HFF-Myc (cell line): ENCODE measurements around the gene TEKTIP1.
A peak's percentile ranks its signal among the peaks of the same experiment; 100 is the strongest.

Experiments
- DNase-seq: peaks from one replicate; pipeline ENCODE4 v3.0.0-alpha.2; 2011; ENCODE audit warnings: low read depth; ENCODE audit errors: extremely low read depth
- H3K4me3 ChIP-seq: replicated peaks from 2 replicates; pipeline ENCODE4 v1.5.1; 2011; ENCODE audit warnings: low read depth, mild to moderate bottlenecking, control low read depth, low read length
- TF ChIP-seq, protein P1 (sequence below): IDR thresholded peaks from 2 replicates; pipeline ENCODE4 v1.5.1; 2012; ENCODE audit warnings: mild to moderate bottlenecking, low read depth, low read length, control low read depth; ENCODE audit errors: missing control alignments

Gene TEKTIP1

DNA sequence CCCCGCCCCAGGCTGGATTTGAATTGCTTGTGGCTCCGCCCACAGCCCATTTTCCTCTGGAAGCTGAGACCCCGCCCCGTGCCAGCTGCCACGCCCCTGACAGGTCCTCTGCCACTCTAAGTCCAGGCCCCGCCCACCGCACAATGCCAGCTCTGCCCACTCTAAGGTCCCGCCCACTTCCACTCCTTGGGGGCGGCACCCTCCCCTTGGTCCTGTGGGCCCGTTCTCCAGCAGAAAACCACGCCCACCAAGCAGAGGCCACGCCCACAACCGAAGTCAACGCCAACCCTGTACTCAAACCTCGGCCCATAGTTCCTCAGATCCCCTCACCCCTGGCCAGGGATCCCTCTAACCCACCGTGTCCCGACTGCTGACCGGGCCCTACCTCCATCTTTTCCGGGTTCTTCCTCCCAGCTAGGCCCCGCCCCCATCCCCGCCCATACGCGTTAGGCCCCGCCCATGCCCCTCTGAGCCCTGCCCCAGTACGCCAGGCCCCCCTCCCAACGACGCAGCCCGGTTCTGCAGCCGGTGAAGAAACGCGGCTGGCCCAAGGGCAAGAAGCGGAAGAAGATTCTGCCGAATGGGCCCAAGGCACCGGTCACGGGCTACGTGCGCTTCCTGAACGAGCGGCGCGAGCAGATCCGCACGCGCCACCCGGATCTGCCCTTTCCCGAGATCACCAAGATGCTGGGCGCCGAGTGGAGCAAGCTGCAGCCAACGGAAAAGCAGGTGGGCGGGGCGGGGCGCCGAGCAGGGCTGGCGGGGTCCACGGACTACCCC is 35.1 kb downstream of the TEKTIP1 start:
- peak overlapping the region; percentile 67 for H3K4me3 ChIP-seq
- TF ChIP-seq, protein P1, sequence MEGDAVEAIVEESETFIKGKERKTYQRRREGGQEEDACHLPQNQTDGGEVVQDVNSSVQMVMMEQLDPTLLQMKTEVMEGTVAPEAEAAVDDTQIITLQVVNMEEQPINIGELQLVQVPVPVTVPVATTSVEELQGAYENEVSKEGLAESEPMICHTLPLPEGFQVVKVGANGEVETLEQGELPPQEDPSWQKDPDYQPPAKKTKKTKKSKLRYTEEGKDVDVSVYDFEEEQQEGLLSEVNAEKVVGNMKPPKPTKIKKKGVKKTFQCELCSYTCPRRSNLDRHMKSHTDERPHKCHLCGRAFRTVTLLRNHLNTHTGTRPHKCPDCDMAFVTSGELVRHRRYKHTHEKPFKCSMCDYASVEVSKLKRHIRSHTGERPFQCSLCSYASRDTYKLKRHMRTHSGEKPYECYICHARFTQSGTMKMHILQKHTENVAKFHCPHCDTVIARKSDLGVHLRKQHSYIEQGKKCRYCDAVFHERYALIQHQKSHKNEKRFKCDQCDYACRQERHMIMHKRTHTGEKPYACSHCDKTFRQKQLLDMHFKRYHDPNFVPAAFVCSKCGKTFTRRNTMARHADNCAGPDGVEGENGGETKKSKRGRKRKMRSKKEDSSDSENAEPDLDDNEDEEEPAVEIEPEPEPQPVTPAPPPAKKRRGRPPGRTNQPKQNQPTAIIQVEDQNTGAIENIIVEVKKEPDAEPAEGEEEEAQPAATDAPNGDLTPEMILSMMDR, result no peak
- peak; percentile 73 for DNase-seq

DNA sequence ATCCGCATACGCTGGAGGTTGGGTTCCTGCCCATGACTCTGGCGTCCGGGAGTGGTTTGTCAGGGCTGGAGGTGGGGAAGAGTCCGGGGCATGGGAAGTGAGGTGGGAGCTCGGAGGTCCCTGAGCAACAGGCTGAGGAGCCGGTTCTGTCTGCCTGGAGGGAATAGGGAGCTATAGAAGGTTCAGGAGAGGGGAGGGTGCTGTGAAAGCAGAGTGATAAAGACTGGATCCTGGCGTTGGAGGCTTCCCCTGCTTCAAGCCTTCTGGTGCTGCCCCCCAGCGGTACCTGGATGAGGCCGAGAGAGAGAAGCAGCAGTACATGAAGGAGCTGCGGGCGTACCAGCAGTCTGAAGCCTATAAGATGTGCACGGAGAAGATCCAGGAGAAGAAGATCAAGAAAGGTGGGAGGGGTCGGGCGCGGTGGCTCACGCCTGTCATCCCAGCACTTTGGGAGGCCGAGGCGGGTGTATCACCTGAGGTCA is 36.3 kb downstream of the TEKTIP1 start:
- TF ChIP-seq, protein P1, result peak; percentile 34
- DNase-seq, result no peak
- H3K4me3 ChIP-seq, result no peak overlapping the region

DNA sequence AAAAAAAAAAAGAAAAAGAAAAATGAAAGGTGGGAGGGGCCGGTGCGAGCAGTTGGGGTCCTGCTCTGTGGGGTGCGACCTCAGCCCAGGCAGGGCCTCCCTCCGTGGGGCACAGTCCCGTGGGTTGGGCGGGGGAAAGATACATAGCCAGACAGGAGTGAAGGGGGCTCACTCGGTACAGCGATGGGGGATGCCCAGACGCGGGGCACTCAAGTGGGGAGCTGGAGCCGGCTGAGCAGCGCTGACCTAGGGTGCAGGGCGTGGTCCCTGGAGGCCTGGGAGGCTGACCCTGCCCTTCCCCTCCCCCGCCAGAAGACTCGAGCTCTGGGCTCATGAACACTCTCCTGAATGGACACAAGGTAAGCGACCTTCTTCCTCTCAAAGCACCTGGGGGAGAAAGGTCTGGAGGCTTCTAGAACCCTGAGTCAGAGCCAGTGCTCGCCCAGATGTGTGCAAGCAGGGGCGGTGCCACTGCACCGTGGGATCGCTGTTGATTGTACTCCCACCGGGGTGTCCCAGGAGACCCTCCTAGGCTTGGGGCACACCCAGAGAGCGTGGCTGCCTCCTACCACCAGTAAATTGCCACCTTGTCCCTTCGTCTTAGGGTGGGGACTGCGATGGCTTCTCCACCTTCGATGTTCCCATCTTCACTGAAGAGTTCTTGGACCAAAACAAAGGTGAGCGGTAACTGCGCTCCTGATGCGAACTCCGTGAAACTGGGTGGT is 37.1 kb downstream of the TEKTIP1 start:
- no peak for DNase-seq
- TF ChIP-seq, protein P1, result no peak
- H3K4me3 ChIP-seq, result peak overlapping the region; percentile 11; the same call in 1 of the 2 replicates

DNA sequence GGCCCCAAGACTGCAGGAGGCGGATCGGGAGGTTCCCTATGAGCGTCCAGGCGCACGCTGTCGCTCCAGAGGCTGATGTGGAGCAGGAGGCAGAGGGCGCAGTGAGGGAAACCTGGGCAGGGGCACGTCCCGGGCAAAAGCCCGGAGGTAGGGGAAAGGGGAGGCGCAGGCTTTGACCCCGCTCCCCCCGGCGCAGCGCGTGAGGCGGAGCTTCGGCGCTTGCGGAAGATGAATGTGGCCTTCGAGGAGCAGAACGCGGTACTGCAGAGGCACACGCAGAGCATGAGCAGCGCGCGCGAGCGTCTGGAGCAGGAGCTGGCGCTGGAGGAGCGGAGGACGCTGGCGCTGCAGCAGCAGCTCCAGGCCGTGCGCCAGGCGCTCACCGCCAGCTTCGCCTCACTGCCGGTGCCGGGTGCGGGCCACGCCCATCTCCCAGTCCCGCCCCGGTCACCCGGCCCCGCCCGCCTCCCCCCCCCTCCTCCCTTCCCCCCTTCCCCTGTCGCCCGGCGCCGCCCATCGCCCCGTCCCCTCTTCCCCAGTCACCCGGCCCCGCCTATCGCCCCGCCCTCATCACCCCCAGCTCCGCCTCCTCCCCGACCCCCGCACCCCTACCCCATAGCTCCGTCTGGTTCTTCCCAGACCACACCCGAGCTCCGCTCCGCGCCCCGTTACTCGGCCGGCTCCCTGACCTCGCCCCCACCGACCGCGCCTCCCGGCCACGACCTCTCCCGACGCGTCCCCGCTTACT is 37.9 kb downstream of the TEKTIP1 start:
- TF ChIP-seq, protein P1, result no peak
- peak overlapping the region; percentile 11; the same call in 1 of the 2 replicates for H3K4me3 ChIP-seq
- no peak for DNase-seq

DNA sequence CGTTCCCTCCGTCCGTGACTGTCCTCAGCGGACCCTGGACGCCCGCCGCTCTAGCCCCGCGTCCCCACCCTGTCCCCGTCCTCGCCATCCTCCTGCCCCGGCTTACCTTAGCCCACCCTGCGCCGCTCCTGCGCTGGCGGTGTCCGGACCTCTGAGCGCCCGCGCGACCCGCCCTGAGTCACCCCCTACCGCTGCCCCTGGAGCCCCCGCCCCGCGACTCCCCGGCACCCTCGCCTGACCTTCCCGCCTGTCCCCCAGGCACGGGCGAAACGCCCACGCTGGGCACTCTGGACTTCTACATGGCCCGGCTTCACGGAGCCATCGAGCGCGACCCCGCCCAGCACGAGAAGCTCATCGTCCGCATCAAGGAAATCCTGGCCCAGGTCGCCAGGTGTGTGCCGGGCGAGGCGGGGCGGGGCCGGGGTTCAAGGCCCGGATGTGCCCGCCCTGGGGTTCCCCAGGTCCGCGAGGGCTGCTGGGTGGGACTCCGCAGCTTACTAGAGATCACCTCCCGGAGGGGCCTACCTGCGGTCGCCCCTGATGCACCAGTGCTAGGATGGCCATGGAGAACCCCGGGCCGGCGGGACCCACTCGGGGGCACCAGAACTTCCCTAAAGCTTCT is 38.9 kb downstream of the TEKTIP1 start:
- TF ChIP-seq, protein P1, result no peak
- H3K4me3 ChIP-seq, result no peak overlapping the region
- no peak for DNase-seq

DNA sequence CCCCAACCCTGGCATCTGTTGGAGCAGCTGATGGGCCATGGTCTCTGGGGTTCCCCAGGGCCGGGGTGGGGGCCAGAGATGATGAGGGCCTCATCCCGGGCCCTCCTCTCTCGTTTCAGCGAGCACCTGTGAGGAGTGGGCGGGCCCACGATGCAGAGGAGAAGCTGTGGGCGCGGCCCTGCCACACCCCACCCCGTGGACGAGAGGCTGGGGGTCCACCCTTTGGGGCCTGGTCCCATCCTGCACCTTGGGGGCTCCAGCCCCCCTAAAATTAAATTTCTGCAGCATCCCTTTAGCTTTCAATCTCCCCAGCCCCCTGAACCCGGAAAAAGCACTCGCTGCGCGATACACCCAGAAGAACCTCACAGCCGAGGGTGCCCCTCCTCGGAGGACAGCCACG is 39.4 kb downstream of the TEKTIP1 start:
- H3K4me3 ChIP-seq, result no peak overlapping the region
- TF ChIP-seq, protein P1, result no peak
- no peak for DNase-seq
